CD4-positive, CD25-positive, alpha-beta regulatory T cell (primary cell): ENCODE data around the gene ARHGEF6. TPM values are rescaled to one million over a fixed set of nuclear protein-coding genes. Genes with fewer than 3 reads are reported as not detected.

ENCODE experiments used
- ATAC-seq, 2 donors: fragments of 150-1000 bp; cut with Tn5 transposase; one replicate each; pipeline ENCODE4 v1.10.0; 2021; ENCODE audit warnings: low read depth in 2 of 2, moderate number of reproducible peaks in 2 of 2, moderate library complexity in 1 of 2
- DNase-seq, 3 donors: peaks; one replicate each; pipeline versions ENCODE4 v3.0.0 to v3.0.0-alpha.2; 2012 to 2022; ENCODE audit warnings: mixed read lengths in 1 of 3
- H3K27ac ChIP-seq: one replicate; pipeline ENCODE4 v1.7.0; 2013; ENCODE audit warnings: mild to moderate bottlenecking, low read length; ENCODE audit not compliant: insufficient read depth, poor library complexity, severe bottlenecking
- H3K27me3 ChIP-seq: one replicate; pipeline ENCODE4 v1.7.0; 2013; ENCODE audit warnings: low read length; ENCODE audit not compliant: control insufficient read depth, insufficient read depth
- H3K36me3 ChIP-seq: one replicate; pipeline ENCODE4 v1.7.0; 2013; ENCODE audit warnings: mild to moderate bottlenecking, low read length, moderate library complexity; ENCODE audit not compliant: control insufficient read depth, insufficient read depth
- H3K4me1 ChIP-seq: 2 replicates; pipeline ENCODE4 v1.7.0; 2013; ENCODE audit warnings: mild to moderate bottlenecking, low read length; ENCODE audit not compliant: insufficient read depth, control insufficient read depth, poor library complexity, severe bottlenecking
- H3K4me3 ChIP-seq: one replicate; pipeline ENCODE4 v1.7.0; 2013; ENCODE audit warnings: low read depth, mild to moderate bottlenecking, low read length, moderate library complexity
- H3K9me3 ChIP-seq, 2 experiments: 1 replicate in 1 of 2; 2 replicates in 1 of 2; pipeline ENCODE4 v1.7.0; 2013; ENCODE audit warnings: low read length in 2 of 2, mild to moderate bottlenecking in 1 of 2, moderate library complexity in 1 of 2; ENCODE audit not compliant: control insufficient read depth in 2 of 2
- H3K27ac Mint-ChIP-seq, 3 donors: one replicate each; pipeline ENCODE4 v1.8.0; 2020 to 2022; ENCODE audit warnings: mild to moderate bottlenecking in 3 of 3, mixed read lengths in 3 of 3, moderate library complexity in 2 of 3
- H3K27me3 Mint-ChIP-seq: one replicate; pipeline ENCODE4 v1.8.0; 2022; ENCODE audit warnings: mild to moderate bottlenecking, mixed read lengths
- H3K36me3 Mint-ChIP-seq: one replicate; pipeline ENCODE4 v1.8.0; 2020; ENCODE audit warnings: mixed read lengths
- H3K4me1 Mint-ChIP-seq, 4 donors: one replicate each; pipeline ENCODE4 v1.8.0; 2020 to 2022; ENCODE audit warnings: mixed read lengths in 4 of 4, mild to moderate bottlenecking in 1 of 4
- H3K4me3 Mint-ChIP-seq, 4 donors: one replicate each; pipeline ENCODE4 v1.8.0; 2020 to 2022; ENCODE audit warnings: mild to moderate bottlenecking in 4 of 4, mixed read lengths in 4 of 4, moderate library complexity in 3 of 4
- H3K9me3 Mint-ChIP-seq, 7 donors: one replicate each; pipeline ENCODE4 v1.8.0; 2020 to 2022; ENCODE audit warnings: mixed read lengths in 7 of 7, mild to moderate bottlenecking in 3 of 7, moderate library complexity in 2 of 7
- polyA plus RNA-seq, 4 donors: library from polyadenylated mRNA; unstranded; fragments of 300-500 nt; fragmentation: Illumina TruSeq; gene quantifications; one replicate each; pipeline ENCODE4 v1.2.3, GENCODE V29; 2021
- total RNA-seq: library from RNA; stranded (reverse); gene quantifications from one replicate; pipeline ENCODE4 v1.2.3, GENCODE V29; 2022

ARHGEF6 gene
- total and polyA plus RNA-seq, 5 donors from 2014 or later, result 83.0 to 111 (median 87.8) TPM

DNA sequence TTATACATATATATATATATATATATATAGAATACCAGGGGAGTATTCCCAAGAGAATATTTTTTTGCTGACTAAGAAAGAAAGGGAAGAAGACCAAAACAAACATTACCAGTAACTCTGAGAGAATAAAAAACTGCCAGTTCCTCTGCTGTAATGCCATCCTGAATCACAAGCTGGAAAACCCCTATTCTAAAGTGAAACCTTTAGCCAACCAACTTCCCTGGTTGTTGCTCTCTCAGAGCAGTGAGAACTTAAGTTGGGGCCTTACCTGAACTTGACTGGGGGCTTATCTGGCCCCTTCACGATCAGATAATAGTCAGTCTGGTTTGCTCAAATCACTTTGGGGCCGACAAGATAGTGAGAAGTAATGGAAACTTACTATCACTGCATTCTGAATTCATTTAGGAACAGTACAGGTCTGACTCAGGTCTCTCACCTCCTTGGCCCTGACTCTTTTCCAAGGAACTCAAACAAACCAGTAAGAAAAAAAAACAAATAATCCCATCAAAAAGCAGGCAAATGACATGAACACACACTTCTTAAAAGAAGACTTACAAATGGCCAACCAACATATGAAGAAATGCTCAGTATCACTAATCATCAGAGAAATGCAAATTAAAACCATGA is 70.3 kb downstream of the ARHGEF6 start:
- Histone ChIP-seq H3K4me1 (peaks cover 8% of the 10 kb centered on the region), H3K4me3 (no peak overlapping the region), H3K36me3 (peaks cover 26% of the 10 kb centered on the region), H3K27me3 (no peaks in the 10 kb centered on the region), H3K27ac (peak overlapping the region; percentile 47), H3K9me3 (no peaks in the 10 kb centered on the region)
- Mint-ChIP-seq H3K4me3 (peak overlapping the region in 2 of 4 donors; percentile 25 to 36), H3K9me3 (no peaks in the 10 kb centered on the region), H3K4me1 (peaks cover 11 to 38% (median 24%) of the 10 kb centered on the region in 4 donors), H3K36me3 (peaks cover 4% of the 10 kb centered on the region), H3K27me3 (no peaks in the 10 kb centered on the region), H3K27ac (peak overlapping the region; percentile 23 to 84 (median 82))
- DNase-seq (no peak), ATAC-seq (peak; percentile 44 to 50)

DNA sequence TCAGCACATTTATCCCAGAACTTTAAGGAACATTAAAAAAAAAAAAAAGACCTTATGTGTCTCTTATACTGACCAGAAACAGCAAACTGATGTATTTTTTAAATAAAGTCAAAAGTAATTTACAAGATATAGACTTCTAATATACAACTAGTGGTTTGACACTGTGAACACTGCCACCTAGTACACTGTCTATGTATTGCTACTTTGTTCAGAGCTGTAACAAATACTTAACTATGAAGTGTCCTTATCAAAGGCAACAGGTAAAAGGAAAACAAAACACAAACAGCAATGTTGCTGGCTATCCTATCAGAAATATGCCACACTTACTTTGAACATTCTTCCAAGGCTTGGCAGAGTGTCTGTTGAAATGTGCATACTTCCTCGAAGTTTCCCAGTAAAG is 72.4 kb downstream of the ARHGEF6 start:
- Mint-ChIP-seq H3K4me1 (peaks cover 5 to 25% (median 15%) of the 10 kb centered on the region in 4 donors), H3K27ac (no peak overlapping the region), H3K4me3 (no peak overlapping the region), H3K9me3 (no peaks in the 10 kb centered on the region), H3K36me3 (peaks cover 11% of the 10 kb centered on the region), H3K27me3 (no peaks in the 10 kb centered on the region)
- DNase-seq (peak in 1 of 3 donors; percentile 42), ATAC-seq (peak; percentile 55)
- Histone ChIP-seq H3K4me3 (no peak overlapping the region), H3K27me3 (no peaks in the 10 kb centered on the region), H3K4me1 (no peaks in the 10 kb centered on the region), H3K36me3 (peaks cover 37% of the 10 kb centered on the region), H3K27ac (no peak overlapping the region), H3K9me3 (no peaks in the 10 kb centered on the region)

DNA sequence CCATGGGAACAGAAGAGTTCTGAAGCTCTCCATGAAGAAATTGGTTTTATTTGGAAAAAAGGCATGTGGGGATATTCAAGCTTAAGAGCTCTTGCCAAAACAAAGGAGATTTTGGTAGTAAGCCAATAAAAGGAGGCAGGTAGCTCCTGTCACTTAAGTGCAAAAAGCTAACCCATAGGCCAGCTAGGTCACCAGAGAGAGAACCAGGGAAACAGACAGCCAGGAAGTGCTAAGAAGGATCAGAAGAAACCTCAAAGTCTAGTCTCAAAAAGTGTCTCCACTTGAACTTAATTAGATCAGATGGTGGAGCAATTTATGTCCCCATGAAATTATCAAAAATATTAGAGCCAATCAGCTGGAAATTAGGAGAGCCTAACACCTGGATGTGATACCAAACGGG is 83.6 kb downstream of the ARHGEF6 start:
- H3K4me1 ChIP-seq, result peaks cover 22% of the 10 kb centered on the region

DNA sequence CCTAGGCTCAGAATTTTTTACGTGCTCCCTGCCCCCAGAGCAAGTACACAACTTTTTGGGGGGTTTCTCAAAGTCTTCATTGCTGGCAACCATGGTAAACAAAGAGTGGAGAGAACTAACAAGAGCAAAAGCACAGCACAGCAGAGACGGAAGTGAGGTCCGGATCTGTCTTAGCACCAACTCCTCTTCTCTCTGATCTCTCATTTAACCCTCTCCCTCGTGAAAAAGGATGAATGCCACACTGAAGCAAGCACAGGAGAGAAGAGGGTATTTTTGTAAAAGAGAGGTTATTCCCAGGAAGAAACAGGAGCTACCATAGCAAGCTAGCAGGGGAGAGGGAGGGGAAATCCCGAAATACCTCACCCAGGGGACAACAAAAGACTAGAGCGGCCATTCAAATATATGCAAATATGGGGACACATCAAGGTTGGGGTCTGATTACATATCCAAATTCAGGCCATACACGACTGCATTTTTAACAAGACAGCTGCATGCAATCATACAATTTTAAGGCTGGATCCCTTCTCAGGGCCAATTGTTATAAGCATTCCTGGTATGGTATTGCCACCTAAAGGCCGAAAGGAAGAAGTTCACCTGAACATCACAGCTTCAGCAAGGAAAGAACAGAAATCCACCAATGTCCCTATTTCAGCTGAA is 86.2 kb downstream of the ARHGEF6 start:
- ATAC-seq (peak; percentile 57 to 70), DNase-seq (peak; percentile 4 to 70 (median 61))
- Mint-ChIP-seq H3K36me3 (peaks cover 7% of the 10 kb centered on the region), H3K27ac (peak overlapping the region; percentile 91 to 94 (median 93)), H3K9me3 (peaks cover 0 to 4% (median 0%) of the 10 kb centered on the region in 7 donors), H3K4me3 (peak overlapping the region; percentile 39 to 90 (median 82)), H3K4me1 (peaks cover 26 to 66% (median 51%) of the 10 kb centered on the region in 4 donors), H3K27me3 (no peaks in the 10 kb centered on the region)
- Histone ChIP-seq H3K9me3 (peaks cover 0 to 4% of the 10 kb centered on the region in 2 experiments), H3K27ac (peak overlapping the region; percentile 77), H3K4me3 (peak overlapping the region; percentile 77), H3K27me3 (no peaks in the 10 kb centered on the region), H3K4me1 (peaks cover 44% of the 10 kb centered on the region), H3K36me3 (peaks cover 7% of the 10 kb centered on the region)

More for the DNA sequence above, 83.6 kb downstream of the ARHGEF6 start:
- Histone ChIP-seq H3K27me3 (no peaks in the 10 kb centered on the region), H3K9me3 (peaks cover 0 to 11% of the 10 kb centered on the region in 2 experiments), H3K36me3 (peaks cover 12% of the 10 kb centered on the region), H3K4me3 (no peak overlapping the region), H3K27ac (no peak overlapping the region)
- no peaks in the 10 kb centered on the region for H3K27me3 Mint-ChIP-seq
- peaks cover 17 to 47% (median 39%) of the 10 kb centered on the region in 4 donors for H3K4me1 Mint-ChIP-seq
- no peak for ATAC-seq
- H3K4me3 Mint-ChIP-seq, result peak overlapping the region in 1 of 4 donors; percentile 12
- peaks cover 0 to 9% (median 1%) of the 10 kb centered on the region in 7 donors for H3K9me3 Mint-ChIP-seq
- H3K36me3 Mint-ChIP-seq, result peaks cover 16% of the 10 kb centered on the region
- DNase-seq, result no peak
- peak overlapping the region; percentile 52 to 96 (median 65) for H3K27ac Mint-ChIP-seq

DNA sequence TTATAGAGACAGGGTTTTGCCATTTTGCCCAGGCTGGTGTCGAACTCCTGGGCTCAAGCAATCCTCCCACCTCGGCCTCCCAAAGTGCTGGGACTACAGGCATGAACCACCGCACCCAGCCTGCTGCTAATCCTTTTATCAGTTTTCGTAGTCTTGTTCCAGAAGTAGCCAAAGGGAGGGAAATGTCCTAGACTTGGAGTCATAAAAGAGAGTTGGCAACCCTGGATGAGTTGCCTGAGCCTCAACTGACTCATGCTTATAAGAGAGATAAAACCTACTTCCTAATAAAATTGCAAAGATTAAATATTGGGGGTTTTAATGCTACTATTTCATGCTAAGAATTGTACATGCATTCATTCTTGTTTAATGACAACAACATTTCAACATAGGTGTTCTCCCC is 88.5 kb downstream of the ARHGEF6 start:
- H3K4me1 ChIP-seq, result peaks cover 61% of the 10 kb centered on the region

DNA sequence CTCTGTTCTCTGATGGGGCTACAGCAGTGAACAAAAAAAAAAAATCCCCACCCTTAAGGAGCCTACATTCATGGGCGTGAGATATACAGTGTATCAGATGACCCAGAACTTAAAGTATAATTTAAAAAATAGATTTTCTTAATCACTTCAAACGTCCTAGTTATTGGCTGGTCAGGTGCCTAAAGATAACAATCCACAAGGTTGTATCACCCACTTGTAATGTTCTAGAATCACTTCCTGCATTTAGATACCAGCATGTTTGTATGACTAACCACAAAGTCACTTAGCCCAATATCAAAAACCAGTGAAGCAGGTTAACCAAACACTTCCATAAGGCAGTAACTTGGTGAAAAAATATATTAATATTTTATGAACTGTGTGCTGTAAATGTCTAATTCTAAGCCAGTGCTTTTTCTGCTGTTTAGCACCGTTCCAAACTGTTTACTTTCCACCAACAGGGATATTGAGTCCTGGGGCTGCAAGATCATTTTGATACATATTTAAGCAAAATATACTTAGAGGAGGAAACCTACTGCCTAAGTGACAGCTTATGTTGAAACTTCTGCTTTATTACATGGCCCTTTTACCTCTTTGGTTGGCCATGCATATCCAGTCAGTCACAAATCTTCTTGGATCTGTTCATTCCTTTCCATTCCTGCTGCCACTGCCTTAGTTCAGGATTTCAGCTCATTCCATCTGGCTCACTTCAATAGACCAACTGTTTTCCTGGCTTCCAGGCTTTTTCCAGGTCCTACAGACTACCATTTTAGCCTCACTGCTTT is 89.5 kb downstream of the ARHGEF6 start:
- peak overlapping the region in 2 of 3 donors; percentile 53 to 85 for H3K27ac Mint-ChIP-seq
- no peaks in the 10 kb centered on the region for H3K9me3 Mint-ChIP-seq
- ATAC-seq, result peak; percentile 48 to 63
- peaks cover 5% of the 10 kb centered on the region for H3K36me3 Mint-ChIP-seq
- Histone ChIP-seq H3K36me3 (peaks cover 10% of the 10 kb centered on the region), H3K27ac (peak overlapping the region; percentile 56), H3K4me3 (peak overlapping the region; percentile 19), H3K4me1 (peaks cover 57% of the 10 kb centered on the region), H3K27me3 (no peaks in the 10 kb centered on the region), H3K9me3 (no peaks in the 10 kb centered on the region)
- H3K4me1 Mint-ChIP-seq, result peaks cover 21 to 72% (median 45%) of the 10 kb centered on the region in 4 donors
- DNase-seq, result peak in 2 of 3 donors; percentile 36 to 37
- peak overlapping the region; percentile 6 to 24 (median 15) for H3K4me3 Mint-ChIP-seq
- H3K27me3 Mint-ChIP-seq, result no peaks in the 10 kb centered on the region

More for the DNA sequence above, 88.5 kb downstream of the ARHGEF6 start:
- H3K4me3 ChIP-seq, result no peak overlapping the region
- H3K9me3 ChIP-seq, result no peaks in the 10 kb centered on the region
- ATAC-seq, result no peak
- Mint-ChIP-seq H3K27me3 (no peaks in the 10 kb centered on the region), H3K36me3 (peaks cover 5% of the 10 kb centered on the region), H3K27ac (peak overlapping the region in 2 of 3 donors; percentile 85 to 90), H3K4me1 (peaks cover 24 to 75% (median 45%) of the 10 kb centered on the region in 4 donors), H3K9me3 (no peaks in the 10 kb centered on the region), H3K4me3 (no peak overlapping the region)
- H3K27me3 ChIP-seq, result no peaks in the 10 kb centered on the region
- no peak overlapping the region for H3K27ac ChIP-seq
- peaks cover 10% of the 10 kb centered on the region for H3K36me3 ChIP-seq
- DNase-seq, result no peak

DNA sequence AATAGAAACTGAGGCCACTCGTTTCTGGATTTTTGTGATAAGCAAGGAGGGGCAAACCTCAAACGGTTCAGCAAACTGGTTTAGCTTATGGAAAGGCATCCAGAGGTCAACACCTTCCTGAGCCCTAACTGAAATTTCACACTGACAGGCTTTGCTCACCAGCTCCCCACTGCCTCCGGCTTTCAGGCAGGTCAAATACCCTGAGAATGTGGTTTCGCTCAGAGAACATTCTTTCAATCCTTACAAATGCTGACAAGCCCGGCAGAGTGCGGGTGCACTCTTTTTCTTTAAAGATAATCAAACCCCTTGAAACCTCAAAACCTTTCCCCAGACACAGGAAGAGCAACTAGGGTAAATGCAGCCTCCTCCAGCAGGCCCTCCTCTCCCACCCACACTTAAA is 91.3 kb downstream of the ARHGEF6 start:
- DNase-seq, result peak in 1 of 3 donors; percentile 15
- peaks cover 5% of the 10 kb centered on the region for H3K36me3 Mint-ChIP-seq

More for the DNA sequence above, 91.3 kb downstream of the ARHGEF6 start:
- H3K27ac Mint-ChIP-seq, result peak overlapping the region; percentile 37 to 96 (median 85)
- Histone ChIP-seq H3K4me3 (peak overlapping the region; percentile 3), H3K27ac (peak overlapping the region; percentile 56), H3K27me3 (no peaks in the 10 kb centered on the region), H3K9me3 (no peaks in the 10 kb centered on the region), H3K4me1 (peaks cover 51% of the 10 kb centered on the region), H3K36me3 (peaks cover 12% of the 10 kb centered on the region)
- H3K9me3 Mint-ChIP-seq, result no peaks in the 10 kb centered on the region
- no peaks in the 10 kb centered on the region for H3K27me3 Mint-ChIP-seq
- no peak for ATAC-seq
- H3K4me1 Mint-ChIP-seq, result peaks cover 20 to 70% (median 37%) of the 10 kb centered on the region in 4 donors
- H3K4me3 Mint-ChIP-seq, result peak overlapping the region in 3 of 4 donors; percentile 22 to 67 (median 55)
